GM19023 (cell line): ENCODE data around the gene DOK4.

ENCODE experiments used
- ATAC-seq: cut with Tn5 transposase; IDR thresholded peaks from one replicate; pipeline ENCODE4 v1.9.1; 2021; ENCODE audit warnings: mild to moderate bottlenecking, moderate library complexity; ENCODE audit not compliant: unreplicated experiment

DOK4 gene

GRCh38 chr16:57478396-57479204, 7.7 kb downstream of the DOK4 start:
- ATAC-seq = no peak

- ATAC-seq = no peak
Observed at GRCh38 chr16:57477531-57478202, 8.6 kb downstream of the DOK4 start.

GRCh38 chr16:57476546-57477410, 9.5 kb downstream of the DOK4 start:
- no peak for ATAC-seq

GRCh38 chr16:57475711-57476339, 10.5 kb downstream of the DOK4 start:
- peak; percentile 87 for ATAC-seq

GRCh38 chr16:57474671-57475661, 11.3 kb downstream of the DOK4 start:
- no peak for ATAC-seq

- no peak for ATAC-seq
Observed at GRCh38 chr16:57473906-57474305, 12.4 kb downstream of the DOK4 start.

- no peak for ATAC-seq
Observed at GRCh38 chr16:57473176-57473840, 13.0 kb downstream of the DOK4 start.

GRCh38 chr16:57472665-57473060, 13.6 kb downstream of the DOK4 start:
- ATAC-seq = no peak

GRCh38 chr16:57471852-57472664, 14.2 kb downstream of the DOK4 start:
- no peak for ATAC-seq

- ATAC-seq = no peak
Observed at GRCh38 chr16:57471209-57471608, 15.1 kb downstream of the DOK4 start.

GRCh38 chr16:57470711-57471110, 15.6 kb downstream of the DOK4 start:
- no peak for ATAC-seq

GRCh38 chr16:57469917-57470470, 16.3 kb downstream of the DOK4 start:
- ATAC-seq = no peak

GRCh38 chr16:57469046-57469445, 17.2 kb downstream of the DOK4 start:
- no peak for ATAC-seq

- no peak for ATAC-seq
Observed at GRCh38 chr16:57468346-57468745, 17.9 kb downstream of the DOK4 start.

GRCh38 chr16:57464523-57464922, 21.8 kb downstream of the DOK4 start:
- no peak for ATAC-seq

- no peak for ATAC-seq
Observed at GRCh38 chr16:57462978-57463362, 23.3 kb downstream of the DOK4 start.

GRCh38 chr16:57462209-57462977, 23.9 kb downstream of the DOK4 start, which contains the start of gene POLR2C:
Gene POLR2C, plus strand, starts transcription at chr16:57462679. Its CDS starts 46 bp downstream, at chr16:57462725.
- peak; percentile 92 for ATAC-seq
